ENCODE data around the gene C1QTNF9B.

DNA sequence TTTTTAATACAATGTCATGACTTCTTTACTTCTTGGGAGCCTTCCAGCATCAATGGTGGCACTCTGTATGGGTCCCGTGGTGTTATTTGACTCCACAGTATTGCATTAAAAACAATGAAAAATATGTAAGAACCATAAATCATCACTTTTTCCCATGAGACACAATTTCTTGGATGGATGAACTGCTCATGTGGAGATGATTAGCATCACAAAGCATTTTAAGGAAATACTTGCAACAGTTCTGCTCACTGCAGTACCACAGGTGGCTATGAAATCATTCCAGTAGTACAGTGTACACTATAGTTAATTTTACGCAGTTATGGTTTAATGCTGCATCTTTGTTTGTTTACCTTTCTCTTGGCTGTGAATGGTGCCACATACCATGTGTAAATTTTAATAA lies 37.2 kb upstream of the C1QTNF9B start:
- TF ChIP-seq POLR2A (IDR thresholded peaks at IDR 0.05; ENCODE audit: low read depth, low read length) (no peak), TAF1 (IDR thresholded peaks at IDR 0.05; ENCODE audit: borderline replicate concordance, low read depth, low read length) (no peak), POLR2AphosphoS5 (IDR thresholded peaks at IDR 0.05; ENCODE audit: low read depth, low read length) (no peak)

Data from GM12892 (cell line).